GM19397 (cell line): ENCODE results near the gene CDH12.
"Not testable (repeated sequence)": the region's sequence is repeated elsewhere in the genome, so short reads cannot be mapped to it uniquely, and the experiment has no call there.

Experiments used
- ATAC-seq: cut with Tn5 transposase; IDR thresholded peaks from one replicate; pipeline ENCODE4 v1.9.1; 2021; ENCODE audit warnings: mild to moderate bottlenecking, moderate library complexity; ENCODE audit not compliant: unreplicated experiment

Gene CDH12

GRCh38 chr5:22774214-22774613, 78.9 kb downstream of the CDH12 start:
- ATAC-seq, result not testable (repeated sequence)

- no peak for ATAC-seq
Observed at GRCh38 chr5:22764736-22765135, 88.4 kb downstream of the CDH12 start.

DNA sequence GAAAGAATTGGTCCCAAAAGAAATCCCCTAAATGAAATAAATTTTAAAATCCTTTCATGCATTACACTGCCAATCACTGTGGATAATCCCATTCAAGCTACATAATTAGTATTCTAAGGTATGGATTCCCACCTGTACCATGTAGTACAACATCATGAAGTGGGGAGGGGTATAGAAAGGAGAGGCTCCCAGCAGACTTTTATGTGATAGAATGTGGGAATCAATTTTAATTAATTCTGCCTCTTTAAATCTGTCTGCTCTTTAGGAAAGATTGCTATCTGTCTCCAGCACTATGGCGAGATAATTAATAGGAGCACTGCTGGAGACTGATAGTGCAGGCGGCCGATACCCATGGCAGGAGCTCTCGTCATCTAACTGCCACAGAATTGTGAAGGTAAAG, 95.4 kb downstream of the CDH12 start:
- no peak for ATAC-seq

DNA sequence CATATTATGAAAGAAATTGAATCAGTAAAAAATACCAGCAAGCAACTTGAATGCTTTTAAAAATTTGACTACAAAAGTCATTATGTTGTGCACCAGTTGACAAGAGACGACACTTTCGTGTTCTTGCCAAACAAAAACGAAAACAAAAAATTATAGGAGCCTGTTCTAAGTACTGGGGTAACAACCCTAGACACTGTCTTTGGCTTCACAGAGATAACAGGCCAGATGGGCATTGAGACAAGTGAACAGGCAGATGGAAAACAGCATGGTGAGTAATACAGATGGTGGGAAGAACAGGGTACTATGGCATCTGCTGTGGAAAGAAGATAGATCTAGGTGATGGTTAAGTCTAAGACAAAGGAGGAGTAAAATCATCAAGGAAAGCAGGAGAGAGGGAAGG, 99.0 kb downstream of the CDH12 start:
- ATAC-seq, result no peak

GRCh38 chr5:22751536-22751935, 101.6 kb downstream of the CDH12 start:
- no peak for ATAC-seq

DNA sequence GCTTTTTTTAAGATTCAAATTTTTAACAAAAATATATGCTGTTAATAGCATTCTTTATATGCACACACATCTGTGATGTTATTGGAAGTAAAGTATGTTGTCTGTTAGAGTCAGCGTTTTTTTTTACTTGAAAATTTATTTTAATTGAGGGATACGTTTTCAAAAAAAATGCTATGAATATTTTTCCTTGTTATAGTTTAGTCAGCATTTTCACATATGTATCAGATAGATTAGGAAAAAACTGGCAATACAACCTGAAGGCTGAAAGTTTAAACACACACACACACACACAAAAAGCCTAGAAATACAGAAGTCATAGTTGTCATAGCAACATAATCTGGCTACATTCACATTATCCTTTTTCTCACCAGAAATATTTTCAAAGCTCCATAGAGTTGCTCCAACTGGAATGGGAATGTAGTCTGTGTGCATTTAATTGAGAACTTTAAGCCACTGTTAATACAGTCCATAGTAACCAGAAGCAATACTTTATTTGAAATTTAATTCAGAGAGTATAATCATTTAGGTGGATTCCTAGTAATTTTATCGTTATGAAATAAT, 116.6 kb downstream of the CDH12 start:
- ATAC-seq, result no peak

GRCh38 chr5:22734907-22735306, 118.2 kb downstream of the CDH12 start:
- no peak for ATAC-seq

- ATAC-seq, result no peak
Observed at GRCh38 chr5:22728610-22729009, 124.5 kb downstream of the CDH12 start.

DNA sequence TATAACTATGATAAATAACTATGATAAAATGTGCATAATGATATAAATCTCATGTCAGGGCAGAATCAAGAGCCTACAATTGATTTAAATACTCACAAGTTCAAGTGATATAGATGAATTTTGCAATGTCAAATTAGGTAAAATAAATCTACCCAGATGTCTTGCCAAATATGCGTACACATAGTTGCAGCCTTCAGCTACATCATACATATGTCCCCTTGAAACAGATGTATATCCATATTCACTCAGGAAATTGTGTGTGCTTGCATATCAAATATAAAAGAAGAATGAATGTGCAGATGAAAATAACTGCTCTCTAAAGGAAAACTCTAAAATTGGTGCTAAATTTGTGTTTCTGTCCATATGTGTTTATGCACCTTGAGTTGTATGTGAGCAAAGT, 130.7 kb downstream of the CDH12 start:
- ATAC-seq, result no peak

- no peak for ATAC-seq
Observed at GRCh38 chr5:22722056-22722455, 131.1 kb downstream of the CDH12 start.

DNA sequence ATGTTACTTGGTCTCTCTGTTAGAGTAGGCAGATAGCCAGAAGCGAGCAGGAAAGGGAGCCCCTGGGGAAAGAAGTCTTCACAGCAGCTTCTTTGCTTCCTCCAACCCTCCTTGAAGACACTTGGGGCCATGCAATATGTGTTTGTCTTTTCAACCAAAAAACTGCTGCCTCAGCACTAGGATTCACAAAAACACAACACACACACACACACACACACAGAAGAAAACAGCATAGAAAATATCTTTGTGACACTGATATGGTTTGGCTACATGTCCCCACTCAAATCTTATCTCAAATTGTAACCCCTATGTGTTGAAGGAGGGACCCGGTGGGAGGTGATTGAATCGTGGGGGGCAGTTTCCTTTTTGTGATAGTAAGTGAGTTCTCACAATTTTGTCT, 133.3 kb downstream of the CDH12 start:
- ATAC-seq, result no peak

- no peak for ATAC-seq
Observed at GRCh38 chr5:22710660-22711059, 142.5 kb downstream of the CDH12 start.

- no peak for ATAC-seq
Observed at GRCh38 chr5:22709743-22710142, 143.4 kb downstream of the CDH12 start.

- ATAC-seq, result no peak
Observed at GRCh38 chr5:22708770-22709328, 144.3 kb downstream of the CDH12 start.

DNA sequence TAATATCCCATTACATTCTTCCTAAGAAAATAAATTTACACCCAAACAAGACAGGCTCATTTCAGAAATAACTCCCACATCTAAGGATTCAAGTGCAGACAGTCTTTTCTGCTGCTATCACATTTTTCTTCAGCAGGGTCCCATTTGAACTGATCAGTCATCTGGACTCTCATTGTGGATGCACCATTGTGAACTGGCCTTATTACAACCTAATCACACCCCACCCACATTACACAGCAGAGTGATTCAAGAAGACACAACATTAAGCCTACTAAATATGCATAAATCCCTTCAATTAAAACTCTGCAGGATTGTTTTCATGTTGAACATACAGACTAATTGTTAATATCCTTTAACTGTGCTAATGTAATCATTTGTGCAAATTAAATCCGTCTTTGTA, 146.2 kb downstream of the CDH12 start:
- no peak for ATAC-seq

DNA sequence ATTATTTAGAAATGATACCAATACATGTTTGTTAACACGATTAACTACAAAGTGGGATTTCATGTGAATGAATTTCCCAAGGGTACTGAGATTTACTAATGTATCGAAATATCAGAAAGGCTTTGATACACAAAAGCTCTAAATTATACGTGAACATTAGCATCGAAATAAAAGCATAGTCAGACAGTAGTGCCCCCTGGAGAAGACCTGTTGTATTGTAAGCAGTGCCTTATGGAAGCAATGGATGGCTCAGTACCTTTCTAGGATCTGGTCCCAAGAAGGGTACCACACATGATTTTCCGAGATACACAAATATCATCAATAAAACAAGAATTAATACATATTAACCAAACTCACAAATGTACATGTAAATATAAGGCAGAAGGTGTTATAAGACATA, 153.8 kb downstream of the CDH12 start:
- no peak for ATAC-seq

GRCh38 chr5:22693121-22693520, 160.0 kb downstream of the CDH12 start:
- no peak for ATAC-seq

DNA sequence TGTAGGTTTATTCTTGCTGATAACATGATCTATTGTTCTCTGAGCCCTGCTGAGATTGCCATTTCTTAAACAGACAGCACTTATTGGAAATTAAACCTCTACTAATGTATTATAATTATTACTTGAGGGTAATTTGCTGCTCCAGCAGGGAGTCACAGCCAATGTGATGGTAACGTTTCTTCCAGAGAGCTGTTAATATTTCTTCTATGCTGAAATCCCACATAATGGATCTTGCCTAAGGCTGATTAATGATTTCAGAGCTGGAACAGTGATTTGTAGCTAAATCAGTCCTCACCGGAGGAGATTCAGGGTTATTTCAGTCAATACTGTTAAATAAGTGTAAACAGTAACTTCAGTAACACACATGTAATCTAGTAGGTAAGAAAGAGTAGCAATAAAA, 170.1 kb downstream of the CDH12 start:
- ATAC-seq, result no peak

DNA sequence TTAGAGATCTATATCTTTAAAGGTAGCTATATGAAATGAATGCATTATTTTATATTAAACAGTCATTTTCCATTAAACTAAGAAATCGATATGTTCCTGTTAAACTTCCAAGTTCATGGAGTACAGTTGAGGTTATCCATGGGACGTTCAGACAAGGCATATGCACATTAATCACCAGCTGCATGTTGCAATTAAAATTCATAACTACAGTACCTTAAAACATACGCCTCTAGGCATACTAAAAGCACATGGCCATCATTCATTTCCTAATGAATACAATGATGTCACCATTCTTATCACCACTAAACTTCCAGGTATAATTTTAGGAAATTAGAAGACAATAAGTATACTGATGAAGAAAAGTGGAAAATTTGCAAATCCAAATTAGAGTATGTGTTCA, 174.3 kb downstream of the CDH12 start:
- ATAC-seq, result no peak

DNA sequence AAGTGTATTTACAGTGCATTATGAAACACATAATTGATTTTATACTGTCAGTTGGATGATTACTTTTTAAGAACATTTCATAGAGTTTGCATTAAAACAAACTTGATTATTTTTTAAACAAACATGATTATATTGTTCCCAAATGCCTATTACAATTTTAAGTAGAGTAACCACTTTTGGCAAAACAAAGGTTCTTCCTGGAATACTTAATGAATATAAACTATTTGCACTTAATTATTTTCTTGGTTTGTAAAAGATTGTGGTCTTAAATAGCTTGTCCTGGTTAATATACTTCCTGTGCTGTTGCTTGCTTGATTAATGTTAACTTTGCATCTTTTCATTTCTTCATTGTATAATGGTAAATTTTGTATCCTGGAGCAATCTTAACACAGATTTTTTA, 180.0 kb downstream of the CDH12 start:
- no peak for ATAC-seq

DNA sequence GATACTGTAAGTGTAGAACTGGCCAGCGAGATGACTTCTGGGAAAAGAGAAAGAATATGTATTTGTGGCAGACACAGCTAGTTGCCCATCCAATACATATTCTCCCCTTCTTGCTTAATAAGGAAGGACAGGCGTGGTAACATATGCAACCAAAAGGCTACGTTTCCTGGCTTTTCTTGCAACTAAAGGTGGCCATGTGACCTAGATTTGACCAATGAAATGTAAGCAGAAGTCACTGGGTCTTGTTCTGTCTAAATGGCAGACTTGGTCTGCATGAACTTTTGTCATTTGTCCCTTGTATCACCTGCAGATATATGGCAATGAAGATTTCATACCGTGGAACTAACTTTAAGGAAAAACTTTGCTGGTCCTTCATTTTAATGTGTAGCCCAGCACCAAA, 183.8 kb downstream of the CDH12 start:
- no peak for ATAC-seq

GRCh38 chr5:22665801-22666200, 187.3 kb downstream of the CDH12 start:
- ATAC-seq, result no peak

GRCh38 chr5:22663134-22663533, 190.0 kb downstream of the CDH12 start:
- no peak for ATAC-seq
